Breast epithelium (tissue), 3 donors: Measurements from ENCODE around the gene CDK12.

Experiments
- CTCF ChIP-seq, 3 donors: fragments of 450-650 bp; IDR thresholded peaks; one replicate each; pipeline ENCODE4 v1.5.1; 2016 to 2017; ENCODE audit warnings: antibody characterized with exemption in 3 of 3, mild to moderate bottlenecking in 3 of 3, moderate library complexity in 3 of 3
- POLR2A ChIP-seq: fragments of 450-650 bp; IDR thresholded peaks from one replicate; pipeline ENCODE4 v1.6.1; 2016; ENCODE audit warnings: antibody characterized with exemption, mild to moderate bottlenecking, moderate library complexity

GRCh38 chr17:39562395-39562794 is 101.1 kb downstream of the CDK12 start:
- no peak for TF ChIP-seq CTCF (IDR thresholded peaks at IDR 0.05)
- TF ChIP-seq POLR2A = no peak
